Measurements from ENCODE around the gene NHERF1. TPM values are rescaled to one million over a fixed set of nuclear protein-coding genes. Genes with fewer than 3 reads are reported as not detected.

NHERF1 gene
- total and polyA plus RNA-seq, 9 of the 15 experiments (the other 6 are each of a cell fraction or from before 2014, with no cell fraction given): 11.4 to 79.9 (median 36.9) TPM

DNA sequence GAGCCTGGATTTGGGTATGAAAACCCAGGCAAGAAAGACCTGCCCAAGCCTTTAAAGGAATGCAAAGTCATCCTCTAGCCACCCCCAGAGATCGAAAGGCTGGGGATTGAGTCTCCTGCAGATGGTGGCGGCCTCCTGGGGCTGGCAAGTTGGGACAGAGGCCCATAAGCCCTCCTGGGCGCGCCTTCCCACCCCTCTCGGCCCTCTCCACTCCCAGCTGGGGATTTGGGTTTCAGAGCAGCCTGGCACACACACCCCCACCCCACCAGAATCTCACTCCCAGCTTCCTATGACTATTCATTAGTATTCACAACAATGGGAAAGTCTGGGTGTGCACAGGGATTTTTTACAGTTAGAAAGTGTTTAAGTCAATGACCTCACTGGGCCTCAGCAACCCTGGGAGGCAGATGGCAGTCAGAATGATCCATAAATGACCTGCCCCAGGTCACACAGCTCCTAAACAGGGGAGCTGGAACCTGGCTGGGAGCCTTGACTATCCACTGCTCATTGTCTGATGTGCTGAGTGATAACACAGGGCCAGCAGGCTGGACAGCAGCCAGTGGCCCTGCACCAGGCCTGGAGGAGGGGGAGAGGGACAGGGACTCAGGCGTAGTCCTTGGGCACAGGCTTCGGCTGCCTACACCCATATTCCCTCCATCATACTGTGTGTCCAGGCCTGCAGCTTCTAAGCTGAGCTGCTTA, 12.1 kb downstream of the NHERF1 start (continued):
- TF ChIP-seq, protein P1, sequence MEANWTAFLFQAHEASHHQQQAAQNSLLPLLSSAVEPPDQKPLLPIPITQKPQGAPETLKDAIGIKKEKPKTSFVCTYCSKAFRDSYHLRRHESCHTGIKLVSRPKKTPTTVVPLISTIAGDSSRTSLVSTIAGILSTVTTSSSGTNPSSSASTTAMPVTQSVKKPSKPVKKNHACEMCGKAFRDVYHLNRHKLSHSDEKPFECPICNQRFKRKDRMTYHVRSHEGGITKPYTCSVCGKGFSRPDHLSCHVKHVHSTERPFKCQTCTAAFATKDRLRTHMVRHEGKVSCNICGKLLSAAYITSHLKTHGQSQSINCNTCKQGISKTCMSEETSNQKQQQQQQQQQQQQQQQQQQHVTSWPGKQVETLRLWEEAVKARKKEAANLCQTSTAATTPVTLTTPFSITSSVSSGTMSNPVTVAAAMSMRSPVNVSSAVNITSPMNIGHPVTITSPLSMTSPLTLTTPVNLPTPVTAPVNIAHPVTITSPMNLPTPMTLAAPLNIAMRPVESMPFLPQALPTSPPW (CRISPR knock-in tag; IDR thresholded peaks at IDR 0.05): peak; percentile 48; the same call in 1 of the 2 replicates
- TF ChIP-seq RFX7 (CRISPR knock-in tag; IDR thresholded peaks at IDR 0.05) (no peak), ZNF347 (CRISPR knock-in tag; IDR thresholded peaks at IDR 0.05; ENCODE audit: low read depth) (no peak), MEIS2 (IDR thresholded peaks at IDR 0.05; ENCODE audit: partially characterized antibody) (peak; percentile 57), ZNF431 (CRISPR knock-in tag; IDR thresholded peaks at IDR 0.05) (no peak), CHD4 (IDR thresholded peaks at IDR 0.05; ENCODE audit: insufficient read depth, insufficient replicate concordance, low read depth, low read length, poor library complexity, severe bottlenecking) (no peak), BCOR (IDR thresholded peaks at IDR 0.05) (no peak), HDAC8 (tag; IDR thresholded peaks at IDR 0.05) (no peak), SAP30 (IDR thresholded peaks at IDR 0.05; ENCODE audit: borderline replicate concordance, insufficient read depth, low read depth, low read length, poor library complexity, severe bottlenecking) (no peak), SRSF7 (optimal IDR thresholded peaks at IDR 0.05; ENCODE audit: low read depth, low read length) (no peak), RBBP5 (IDR thresholded peaks at IDR 0.05; ENCODE audit: borderline replicate concordance, insufficient read depth, low read length, poor library complexity, severe bottlenecking) (peak; percentile 49), BRD9 (IDR thresholded peaks at IDR 0.05; ENCODE audit: low read depth, partially characterized antibody) (no peak), RBM22 (IDR thresholded peaks at IDR 0.05; ENCODE audit: low read depth, low read length, poor library complexity, severe bottlenecking) (no peak), ZNF79 (CRISPR knock-in tag; IDR thresholded peaks at IDR 0.05; ENCODE audit: low read depth) (no peak), ZNF12 (CRISPR knock-in tag; IDR thresholded peaks at IDR 0.05) (no peak), HDAC2 (IDR thresholded peaks at IDR 0.05) (0 out of 2 replicates have a peak, but pooled peaks have one; percentile 14), MAFK (IDR thresholded peaks at IDR 0.05; ENCODE audit: low read length) (peak; percentile 56; the same call in 1 of the 2 replicates), FOXA1 (IDR thresholded peaks at IDR 0.05; ENCODE audit: borderline replicate concordance) (no peak), NFIC (IDR thresholded peaks at IDR 0.05) (peak; percentile 70), SOX6 (IDR thresholded peaks at IDR 0.05) (peak; percentile 85), ZNF764 (CRISPR knock-in tag; IDR thresholded peaks at IDR 0.05; ENCODE audit: low read depth) (no peak), NFYB (IDR thresholded peaks at IDR 0.05; ENCODE audit: extremely low read depth, insufficient read length) (no peak), BHLHE40 (IDR thresholded peaks at IDR 0.05; ENCODE audit: low read length) (no peak), ZNF699 (CRISPR knock-in tag; IDR thresholded peaks at IDR 0.05; ENCODE audit: insufficient replicate concordance) (no peak)
- TF ChIP-seq, protein P2, sequence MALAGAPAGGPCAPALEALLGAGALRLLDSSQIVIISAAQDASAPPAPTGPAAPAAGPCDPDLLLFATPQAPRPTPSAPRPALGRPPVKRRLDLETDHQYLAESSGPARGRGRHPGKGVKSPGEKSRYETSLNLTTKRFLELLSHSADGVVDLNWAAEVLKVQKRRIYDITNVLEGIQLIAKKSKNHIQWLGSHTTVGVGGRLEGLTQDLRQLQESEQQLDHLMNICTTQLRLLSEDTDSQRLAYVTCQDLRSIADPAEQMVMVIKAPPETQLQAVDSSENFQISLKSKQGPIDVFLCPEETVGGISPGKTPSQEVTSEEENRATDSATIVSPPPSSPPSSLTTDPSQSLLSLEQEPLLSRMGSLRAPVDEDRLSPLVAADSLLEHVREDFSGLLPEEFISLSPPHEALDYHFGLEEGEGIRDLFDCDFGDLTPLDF (CRISPR knock-in tag; IDR thresholded peaks at IDR 0.05): no peak
- TF ChIP-seq, protein P3, sequence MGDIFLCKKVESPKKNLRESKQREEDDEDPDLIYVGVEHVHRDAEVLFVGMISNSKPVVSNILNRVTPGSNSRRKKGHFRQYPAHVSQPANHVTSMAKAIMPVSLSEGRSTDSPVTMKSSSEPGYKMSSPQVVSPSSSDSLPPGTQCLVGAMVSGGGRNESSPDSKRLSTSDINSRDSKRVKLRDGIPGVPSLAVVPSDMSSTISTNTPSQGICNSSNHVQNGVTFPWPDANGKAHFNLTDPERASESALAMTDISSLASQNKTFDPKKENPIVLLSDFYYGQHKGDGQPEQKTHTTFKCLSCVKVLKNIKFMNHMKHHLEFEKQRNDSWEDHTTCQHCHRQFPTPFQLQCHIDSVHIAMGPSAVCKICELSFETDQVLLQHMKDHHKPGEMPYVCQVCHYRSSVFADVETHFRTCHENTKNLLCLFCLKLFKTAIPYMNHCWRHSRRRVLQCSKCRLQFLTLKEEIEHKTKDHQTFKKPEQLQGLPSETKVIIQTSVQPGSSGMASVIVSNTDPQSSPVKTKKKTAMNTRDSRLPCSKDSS (IDR thresholded peaks at IDR 0.05; ENCODE audit: low read depth, partially characterized antibody): no peak
